HEK293 (cell line): ENCODE data around the gene KIAA0825.

Source experiments
- CTCF ChIA-PET: fragments of 350-600 bp; formaldehyde crosslinking; extraction: SDS; loops from one replicate; lab custom pipeline; 2021; ENCODE audit warnings: antibody characterized with exemption; lab: Yijun Ruan, JAX
- POLR2A ChIA-PET: fragments of 300-600 bp; formaldehyde crosslinking; extraction: SDS; loops from one replicate; lab custom pipeline; 2020; ENCODE audit warnings: antibody characterized with exemption, inconsistent platforms; lab: Yijun Ruan, JAX
- H3K27ac ChIP-seq: fragments of 200-500 bp; sonication (Bioruptor generic); 2 replicates; pipeline ENCODE4 v1.5.1; 2014; ENCODE audit warnings: low read depth, low read length, control low read depth, inconsistent platforms; ENCODE audit errors: extremely low read depth
- H3K36me3 ChIP-seq, 2 experiments: fragments of 200-500 bp in 1 of 2; sonication (Bioruptor generic) in 1 of 2; 1 replicate in 1 of 2; 2 replicates in 1 of 2; pipeline ENCODE4 v1.5.1; 2014 to 2017; ENCODE audit warnings: inconsistent platforms in 2 of 2, low read length in 2 of 2; ENCODE audit not compliant: control insufficient read depth in 2 of 2, insufficient read depth in 1 of 2
- H3K4me1 ChIP-seq: fragments of 200-500 bp; sonication (Bioruptor generic); 2 replicates; pipeline ENCODE4 v1.5.1; 2014; ENCODE audit warnings: mild to moderate bottlenecking, low read length, inconsistent platforms; ENCODE audit not compliant: control insufficient read depth, insufficient read depth
- H3K4me3 ChIP-seq: 2 replicates; pipeline ENCODE4 v1.5.1; 2011; ENCODE audit warnings: low read depth, mild to moderate bottlenecking, control low read depth, low read length, moderate library complexity
- H3K9me3 ChIP-seq: fragments of 200-500 bp; sonication (Bioruptor generic); 2 replicates; pipeline ENCODE4 v1.5.1; 2014; ENCODE audit warnings: low read depth, low read length, inconsistent platforms; ENCODE audit not compliant: control insufficient read depth, insufficient read depth
- FEZF1 ChIP-seq: fragments of 450-650 bp; formaldehyde crosslinking; IDR thresholded peaks from 2 replicates; pipeline ENCODE4 v1.5.1; 2016; ENCODE audit warnings: missing biosample characterization, missing genetic modification characterization
- KLF10 ChIP-seq: fragments of 450-650 bp; IDR thresholded peaks from 2 replicates; pipeline ENCODE4 v1.5.1; 2018; ENCODE audit warnings: missing biosample characterization, mild to moderate bottlenecking, missing genetic modification characterization
- OVOL3 ChIP-seq: fragments of 450-650 bp; formaldehyde crosslinking; IDR thresholded peaks from 2 replicates; pipeline ENCODE4 v1.5.1; 2016; ENCODE audit warnings: missing biosample characterization, missing genetic modification characterization
- SALL2 ChIP-seq: fragments of 450-650 bp; formaldehyde crosslinking; IDR thresholded peaks from 2 replicates; pipeline ENCODE4 v1.5.0; 2017; ENCODE audit warnings: missing biosample characterization, mild to moderate bottlenecking, missing genetic modification characterization, borderline replicate concordance
- ZBTB10 ChIP-seq: fragments of 450-650 bp; formaldehyde crosslinking; IDR thresholded peaks from 2 replicates; pipeline ENCODE4 v1.5.1; 2016; ENCODE audit warnings: missing biosample characterization, missing genetic modification characterization
- ZBTB21 ChIP-seq: fragments of 450-650 bp; formaldehyde crosslinking; IDR thresholded peaks from 2 replicates; pipeline ENCODE4 v1.5.1; 2017; ENCODE audit warnings: missing biosample characterization, missing genetic modification characterization
- ZBTB26 ChIP-seq: fragments of 450-650 bp; formaldehyde crosslinking; optimal IDR thresholded peaks from 2 replicates; pipeline ENCODE3; 2016; ENCODE audit warnings: missing biosample characterization, mild to moderate bottlenecking, missing genetic modification characterization
- ZEB2 ChIP-seq: fragments of 450-650 bp; formaldehyde crosslinking; IDR thresholded peaks from 2 replicates; pipeline ENCODE4 v1.5.1; 2016; ENCODE audit warnings: missing biosample characterization, missing genetic modification characterization
- ZFP3 ChIP-seq: fragments of 450-650 bp; formaldehyde crosslinking; IDR thresholded peaks from 2 replicates; pipeline ENCODE4 v1.5.1; 2016; ENCODE audit warnings: low read depth, missing biosample characterization, missing genetic modification characterization
- ZIC2 ChIP-seq: fragments of 450-650 bp; formaldehyde crosslinking; IDR thresholded peaks from 2 replicates; pipeline ENCODE4 v1.5.1; 2016; ENCODE audit warnings: missing biosample characterization, missing genetic modification characterization
- ZNF175 ChIP-seq: fragments of 450-650 bp; formaldehyde crosslinking; IDR thresholded peaks from 2 replicates; pipeline ENCODE4 v1.5.1; 2016; ENCODE audit warnings: missing biosample characterization, missing genetic modification characterization
- ZNF2 ChIP-seq: fragments of 450-650 bp; formaldehyde crosslinking; IDR thresholded peaks from 2 replicates; pipeline ENCODE4 v1.5.1; 2016; ENCODE audit warnings: missing biosample characterization, missing genetic modification characterization
- ZNF311 ChIP-seq: fragments of 450-650 bp; formaldehyde crosslinking; IDR thresholded peaks from 2 replicates; pipeline ENCODE4 v1.5.1; 2017; ENCODE audit warnings: missing biosample characterization, missing genetic modification characterization, borderline replicate concordance
- ZNF48 ChIP-seq: fragments of 450-650 bp; formaldehyde crosslinking; IDR thresholded peaks from 2 replicates; pipeline ENCODE4 v1.5.1; 2016; ENCODE audit warnings: missing biosample characterization, missing genetic modification characterization
- ZNF501 ChIP-seq: fragments of 450-650 bp; formaldehyde crosslinking; IDR thresholded peaks from 2 replicates; pipeline ENCODE4 v1.5.1; 2016; ENCODE audit warnings: missing biosample characterization, missing genetic modification characterization
- ZNF530 ChIP-seq: fragments of 450-650 bp; formaldehyde crosslinking; IDR thresholded peaks from 2 replicates; pipeline ENCODE4 v1.5.1; 2016; ENCODE audit warnings: low read depth, missing biosample characterization, missing genetic modification characterization
- ZNF707 ChIP-seq: fragments of 450-650 bp; formaldehyde crosslinking; IDR thresholded peaks from 2 replicates; pipeline ENCODE4 v1.5.1; 2016; ENCODE audit warnings: missing biosample characterization, missing genetic modification characterization
- ZNF843 ChIP-seq: fragments of 450-650 bp; formaldehyde crosslinking; IDR thresholded peaks from 2 replicates; pipeline ENCODE4 v1.5.1; 2016; ENCODE audit warnings: missing biosample characterization, missing genetic modification characterization
- TF ChIP-seq, protein P1 (sequence below): fragments of 450-650 bp; formaldehyde crosslinking; IDR thresholded peaks from 2 replicates; pipeline ENCODE4 v1.5.1; 2016; ENCODE audit warnings: missing biosample characterization, missing genetic modification characterization
- TF ChIP-seq, protein P2 (sequence below): fragments of 450-650 bp; formaldehyde crosslinking; IDR thresholded peaks from 2 replicates; pipeline ENCODE4 v1.5.1; 2017; ENCODE audit warnings: missing biosample characterization, missing genetic modification characterization

Gene KIAA0825

DNA sequence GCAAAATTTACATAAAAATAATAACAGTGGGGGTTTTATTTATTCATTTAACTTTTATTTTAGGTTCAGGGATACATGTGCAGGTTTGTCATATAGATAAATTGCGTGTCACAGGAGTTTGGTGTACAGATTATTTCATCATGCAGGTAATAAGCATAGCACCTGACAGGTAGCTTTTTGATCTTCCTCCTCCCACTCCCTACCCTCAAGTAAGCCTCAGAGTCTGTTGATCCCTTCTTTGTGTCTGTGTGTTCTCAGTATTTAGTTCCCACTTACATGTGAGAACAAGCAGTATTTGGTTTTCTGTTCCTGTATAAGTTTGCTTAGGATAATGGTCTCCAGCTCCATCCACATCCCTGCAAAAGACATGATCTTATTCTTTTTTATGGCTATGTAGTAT is 240.3 kb downstream of the KIAA0825 start (continued):
- TF ChIP-seq SALL2 (tag by site-specific recombination) (no peak), ZFP3 (tag by site-specific recombination) (no peak)
- TF ChIP-seq, all 188 proteins: peak for 0

DNA sequence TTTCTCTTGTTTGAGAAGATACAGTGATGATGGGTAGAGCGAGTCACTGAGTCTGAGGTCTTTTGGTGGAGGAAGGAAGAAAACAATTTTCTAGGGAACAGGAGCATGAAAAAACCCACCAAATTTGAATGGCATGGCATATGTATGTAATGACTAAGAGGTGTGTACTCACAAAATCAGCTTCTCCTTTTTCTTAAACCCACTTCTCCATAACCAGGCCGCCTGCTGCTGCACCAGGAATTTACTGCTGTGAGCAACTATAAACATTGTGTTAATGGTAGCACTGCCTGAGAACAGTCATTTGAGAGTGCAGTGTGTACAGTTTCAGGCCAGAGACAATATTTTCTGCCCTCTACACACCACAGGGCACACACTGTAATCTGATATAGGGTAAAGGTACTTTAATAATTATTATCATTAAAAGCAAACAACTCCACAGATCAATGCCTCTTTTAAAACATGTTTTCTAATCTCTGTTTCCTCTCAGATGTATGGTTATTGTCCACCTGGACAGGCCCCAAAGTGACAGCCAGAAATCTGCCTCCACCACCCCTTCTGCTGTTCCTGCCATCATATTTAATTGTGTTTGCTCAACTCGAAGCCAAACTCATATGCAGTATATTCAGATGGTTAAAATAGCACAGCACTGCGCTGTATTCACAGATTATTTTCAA is 241.6 kb downstream of the KIAA0825 start:
- H3K36me3 ChIP-seq: no peaks in the 10 kb centered on the region
- H3K4me3 ChIP-seq: no peak overlapping the region
- peak; percentile 48 for TF ChIP-seq ZIC2 (tag by site-specific recombination)
- TF ChIP-seq FEZF1 (tag by site-specific recombination): peak; percentile 58
- TF ChIP-seq ZNF530: no peak
- H3K9me3 ChIP-seq: no peaks in the 10 kb centered on the region
- POLR2A ChIA-PET: no interaction called here
- no peak overlapping the region for H3K27ac ChIP-seq
- no peaks in the 10 kb centered on the region; the same call in 1 of the 2 replicates for H3K4me1 ChIP-seq
- CTCF ChIA-PET: no interaction called here

DNA sequence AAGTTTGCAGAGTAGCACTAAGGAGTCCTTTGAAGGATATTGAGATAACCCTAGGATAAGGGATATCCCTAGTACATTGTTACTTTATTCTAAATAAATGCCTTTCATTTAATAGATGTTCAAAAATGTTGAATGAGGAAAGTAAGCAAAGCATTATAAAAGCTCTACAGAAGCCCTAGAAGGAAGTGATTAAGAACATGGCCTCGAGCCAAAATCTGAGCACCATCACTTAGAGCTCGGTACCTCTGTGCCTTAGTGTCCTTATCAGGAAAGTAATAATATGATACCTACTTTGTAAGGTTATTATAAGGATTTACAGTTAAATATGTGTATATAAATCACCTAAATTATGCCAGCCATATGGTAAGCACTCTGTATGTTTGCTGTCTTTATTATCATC is 242.6 kb downstream of the KIAA0825 start:
- no peak overlapping the region for H3K27ac ChIP-seq
- TF ChIP-seq, protein P1, sequence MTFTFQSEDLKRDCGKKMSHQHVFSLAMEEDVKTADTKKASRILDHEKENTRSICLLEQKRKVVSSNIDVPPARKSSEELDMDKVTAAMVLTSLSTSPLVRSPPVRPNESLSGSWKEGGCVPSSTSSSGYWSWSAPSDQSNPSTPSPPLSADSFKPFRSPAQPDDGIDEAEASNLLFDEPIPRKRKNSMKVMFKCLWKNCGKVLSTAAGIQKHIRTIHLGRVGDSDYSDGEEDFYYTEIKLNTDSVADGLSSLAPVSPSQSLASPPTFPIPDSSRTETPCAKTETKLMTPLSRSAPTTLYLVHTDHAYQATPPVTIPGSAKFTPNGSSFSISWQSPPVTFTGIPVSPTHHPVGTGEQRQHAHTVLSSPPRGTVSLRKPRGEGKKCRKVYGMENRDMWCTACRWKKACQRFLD (tag by site-specific recombination): no peak
- TF ChIP-seq ZEB2 (tag by site-specific recombination) (no peak), KLF10 (no peak), ZNF2 (tag by site-specific recombination) (no peak), ZNF707 (tag by site-specific recombination) (no peak), ZBTB10 (tag by site-specific recombination) (no peak), ZBTB26 (tag by site-specific recombination) (no peak), ZNF843 (0 out of 2 replicates have a peak, but pooled peaks have one; percentile 19), ZNF175 (no peak), ZNF501 (tag by site-specific recombination) (no peak), ZNF311 (tag by site-specific recombination) (no peak), OVOL3 (tag by site-specific recombination) (no peak), ZBTB21 (no peak), ZNF48 (tag by site-specific recombination) (no peak)
- TF ChIP-seq, protein P2, sequence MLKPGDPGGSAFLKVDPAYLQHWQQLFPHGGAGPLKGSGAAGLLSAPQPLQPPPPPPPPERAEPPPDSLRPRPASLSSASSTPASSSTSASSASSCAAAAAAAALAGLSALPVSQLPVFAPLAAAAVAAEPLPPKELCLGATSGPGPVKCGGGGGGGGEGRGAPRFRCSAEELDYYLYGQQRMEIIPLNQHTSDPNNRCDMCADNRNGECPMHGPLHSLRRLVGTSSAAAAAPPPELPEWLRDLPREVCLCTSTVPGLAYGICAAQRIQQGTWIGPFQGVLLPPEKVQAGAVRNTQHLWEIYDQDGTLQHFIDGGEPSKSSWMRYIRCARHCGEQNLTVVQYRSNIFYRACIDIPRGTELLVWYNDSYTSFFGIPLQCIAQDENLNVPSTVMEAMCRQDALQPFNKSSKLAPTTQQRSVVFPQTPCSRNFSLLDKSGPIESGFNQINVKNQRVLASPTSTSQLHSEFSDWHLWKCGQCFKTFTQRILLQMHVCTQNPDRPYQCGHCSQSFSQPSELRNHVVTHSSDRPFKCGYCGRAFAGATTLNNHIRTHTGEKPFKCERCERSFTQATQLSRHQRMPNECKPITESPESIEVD (tag by site-specific recombination): 0 out of 2 replicates have a peak, but pooled peaks have one; percentile 10
- POLR2A ChIA-PET: no interaction called here
- no peak overlapping the region for H3K4me3 ChIP-seq
- H3K36me3 ChIP-seq: no peaks in the 10 kb centered on the region
- no peaks in the 10 kb centered on the region; the same call in 1 of the 2 replicates for H3K4me1 ChIP-seq
- H3K9me3 ChIP-seq: no peaks in the 10 kb centered on the region
- CTCF ChIA-PET: no interaction called here
